ENCODE results near the gene TGFBI.

DNA sequence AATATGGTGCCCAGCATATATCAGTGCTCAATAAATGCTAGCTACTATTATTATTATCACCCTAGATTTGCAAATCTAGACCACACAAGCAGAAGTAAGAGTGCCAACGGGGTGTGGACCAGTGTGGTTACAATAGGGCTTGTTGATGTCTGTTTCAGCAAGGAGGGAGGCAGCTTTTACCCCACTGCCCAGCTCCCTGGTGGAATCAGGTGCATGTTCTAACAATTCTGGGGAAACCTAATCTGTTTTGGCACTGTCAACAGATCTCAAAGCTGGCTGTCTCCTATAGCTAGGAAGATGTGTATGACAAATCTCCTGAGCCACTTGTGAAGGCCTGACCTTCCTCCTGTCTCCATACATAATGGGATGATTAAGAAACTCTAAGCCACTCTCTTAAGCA lies 5.7 kb downstream of the TGFBI start:
- TF ChIP-seq CTCF (IDR thresholded peaks at IDR 0.05; ENCODE audit: low read depth, low read length, poor library complexity, severe bottlenecking): no peak
- TF ChIP-seq EZH2phosphoT487 (IDR thresholded peaks at IDR 0.05; ENCODE audit: borderline replicate concordance, low read length): no peak

All from DOHH2 (cell line).